HepG2 (cell line): ENCODE data around the gene TMEM219. TPM values are rescaled to one million over a fixed set of nuclear protein-coding genes. Genes with fewer than 3 reads are reported as not detected.
A peak's percentile ranks its signal among the peaks of the same experiment; 100 is the strongest.

Experiments
- AGO1 ChIP-seq: fragments of 200-400 bp; formaldehyde crosslinking; IDR thresholded peaks from 2 replicates; pipeline ENCODE4 v1.6.1; 2017; ENCODE audit warnings: mild to moderate bottlenecking, low read depth, low read length, moderate library complexity; ENCODE audit not compliant: poor library complexity, severe bottlenecking
- HIVEP1 ChIP-seq: sonication (generic); formaldehyde crosslinking; IDR thresholded peaks from 2 replicates; pipeline ENCODE4 v1.4.0; 2020; ENCODE audit warnings: mild to moderate bottlenecking, missing genetic modification reagents
- NFRKB ChIP-seq: fragments of 450-650 bp; IDR thresholded peaks from 2 replicates; pipeline ENCODE4 v1.6.1; 2017
- SOX6 ChIP-seq, 2 experiments: fragments of 450-650 bp in 1 of 2; sonication (generic) in 1 of 2; formaldehyde crosslinking in 1 of 2; IDR thresholded peaks; 2 replicates each; pipeline versions ENCODE4 v1.4.0 to v1.6.1; 2017 to 2020; ENCODE audit warnings: antibody characterized with exemption in 1 of 2, mild to moderate bottlenecking in 1 of 2, missing genetic modification reagents in 1 of 2
- SRY ChIP-seq: sonication (generic); formaldehyde crosslinking; IDR thresholded peaks from 2 replicates; pipeline ENCODE4 v1.8.0; 2022; ENCODE audit warnings: mild to moderate bottlenecking, missing genetic modification reagents
- THYN1 ChIP-seq: sonication (generic); formaldehyde crosslinking; IDR thresholded peaks from 2 replicates; pipeline ENCODE4 v1.8.1; 2023; ENCODE audit warnings: low read depth, mild to moderate bottlenecking, moderate library complexity, missing genetic modification reagents, borderline replicate concordance
- ZNF543 ChIP-seq: sonication (generic); formaldehyde crosslinking; IDR thresholded peaks from 2 replicates; pipeline ENCODE4 v1.4.0; 2020; ENCODE audit warnings: mild to moderate bottlenecking, missing genetic modification reagents
- polyA plus RNA-seq, 8 experiments: library from polyadenylated mRNA; depleted of rRNA in 3 of 8; stranded (reverse) in 7 of 8; unstranded in 1 of 8; fragments of >200 nt; fragmentation: Illumina TruSeq in 4 of 8; extraction: Trizol in 4 of 8; gene quantifications; 2 replicates each; pipeline versions ENCODE4 v1.2.1 to v1.2.3, GENCODE V29; 2011 to 2016; ENCODE audit warnings: low read depth in 4 of 8, missing spikeins in 1 of 8, mixed read lengths in 1 of 8; ENCODE audit not compliant: insufficient read depth in 1 of 8
- total RNA-seq, 5 experiments: library from RNA; depleted of rRNA; stranded (reverse); fragments of >200 nt; fragmentation: Illumina TruSeq; extraction: Trizol; gene quantifications; 2 replicates each; pipeline ENCODE4 v1.2.3, GENCODE V29; 2016; ENCODE audit warnings: low read depth in 1 of 5
- TF ChIP-seq, protein P1 (sequence below): sonication (generic); formaldehyde crosslinking; conservative IDR thresholded peaks from 2 replicates; pipeline ENCODE4 v1.8.0; 2022; ENCODE audit warnings: mild to moderate bottlenecking, moderate library complexity, missing genetic modification reagents
- TF ChIP-seq, protein P2 (sequence below): sonication (generic); formaldehyde crosslinking; IDR thresholded peaks from 2 replicates; pipeline ENCODE4 v1.9.0; 2021; ENCODE audit warnings: missing genetic modification reagents, borderline replicate concordance
- TF ChIP-seq, protein P3 (sequence below): sonication (generic); formaldehyde crosslinking; IDR thresholded peaks from 2 replicates; pipeline ENCODE4 v1.8.0; 2022; ENCODE audit warnings: mild to moderate bottlenecking, missing genetic modification reagents; ENCODE audit not compliant: insufficient replicate concordance
- TF ChIP-seq, protein P4 (sequence below): sonication (generic); formaldehyde crosslinking; IDR thresholded peaks from 2 replicates; pipeline ENCODE4 v1.4.0; 2020; ENCODE audit warnings: mild to moderate bottlenecking, missing genetic modification reagents, borderline replicate concordance

Gene TMEM219
- total and polyA plus RNA-seq, 2 of the 13 experiments (the other 11 are each of a cell fraction or from before 2014, with no cell fraction given) = 105 to 115 TPM

DNA sequence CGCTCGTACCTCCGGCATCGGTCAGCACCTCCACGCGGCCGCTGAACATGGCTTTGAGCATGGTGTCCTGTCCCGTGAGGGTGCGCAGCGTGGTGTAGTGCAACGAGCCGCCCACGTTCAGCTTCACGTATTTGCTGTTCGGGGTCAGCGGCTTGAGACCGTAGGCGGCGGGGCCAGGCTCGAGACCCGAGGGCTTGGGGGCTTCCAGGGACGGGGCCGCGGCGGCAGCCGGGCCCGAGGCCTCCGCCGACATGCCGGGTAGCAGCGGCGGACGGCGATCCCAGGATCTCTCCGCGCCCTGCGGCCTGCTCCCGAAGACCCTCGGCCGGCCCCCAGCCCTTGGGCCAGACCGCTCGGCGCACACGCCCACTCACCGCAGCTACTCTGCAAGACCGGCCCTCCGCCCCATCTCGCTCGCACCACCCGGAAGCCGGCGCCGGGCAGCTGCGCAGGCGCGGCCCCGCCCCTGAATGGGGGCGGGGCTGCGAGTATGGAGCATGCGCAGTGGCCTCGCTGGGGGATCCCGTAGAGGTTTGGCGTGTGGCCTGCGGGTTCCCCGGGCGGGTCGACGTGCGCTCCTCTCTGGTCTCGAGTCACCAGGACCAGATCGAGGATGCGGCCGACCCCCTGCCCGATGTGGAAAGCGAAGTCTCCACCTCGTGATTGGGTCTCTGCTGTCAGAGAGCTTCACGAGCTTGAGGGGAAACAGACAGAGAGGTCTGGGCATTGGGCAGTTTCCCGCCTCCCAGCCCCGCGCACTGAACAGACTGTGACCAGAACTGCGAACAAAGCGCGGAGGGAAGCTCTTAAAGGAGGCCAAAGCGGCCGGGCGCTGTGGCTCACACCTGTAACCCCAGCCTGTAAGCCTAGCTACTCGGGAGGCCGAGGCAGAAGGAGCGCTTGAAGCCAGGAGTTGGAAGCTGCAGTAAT lies 35.8 kb upstream of the TMEM219 start, which contains the start of gene KCTD13 (continued):
- TF ChIP-seq, protein P1, sequence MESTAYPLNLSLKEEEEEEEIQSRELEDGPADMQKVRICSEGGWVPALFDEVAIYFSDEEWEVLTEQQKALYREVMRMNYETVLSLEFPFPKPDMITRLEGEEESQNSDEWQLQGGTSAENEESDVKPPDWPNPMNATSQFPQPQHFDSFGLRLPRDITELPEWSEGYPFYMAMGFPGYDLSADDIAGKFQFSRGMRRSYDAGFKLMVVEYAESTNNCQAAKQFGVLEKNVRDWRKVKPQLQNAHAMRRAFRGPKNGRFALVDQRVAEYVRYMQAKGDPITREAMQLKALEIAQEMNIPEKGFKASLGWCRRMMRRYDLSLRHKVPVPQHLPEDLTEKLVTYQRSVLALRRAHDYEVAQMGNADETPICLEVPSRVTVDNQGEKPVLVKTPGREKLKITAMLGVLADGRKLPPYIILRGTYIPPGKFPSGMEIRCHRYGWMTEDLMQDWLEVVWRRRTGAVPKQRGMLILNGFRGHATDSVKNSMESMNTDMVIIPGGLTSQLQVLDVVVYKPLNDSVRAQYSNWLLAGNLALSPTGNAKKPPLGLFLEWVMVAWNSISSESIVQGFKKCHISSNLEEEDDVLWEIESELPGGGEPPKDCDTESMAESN = peak; percentile 73
- peak; percentile 97 for TF ChIP-seq HIVEP1 (CRISPR knock-in tag)
- TF ChIP-seq, protein P2, sequence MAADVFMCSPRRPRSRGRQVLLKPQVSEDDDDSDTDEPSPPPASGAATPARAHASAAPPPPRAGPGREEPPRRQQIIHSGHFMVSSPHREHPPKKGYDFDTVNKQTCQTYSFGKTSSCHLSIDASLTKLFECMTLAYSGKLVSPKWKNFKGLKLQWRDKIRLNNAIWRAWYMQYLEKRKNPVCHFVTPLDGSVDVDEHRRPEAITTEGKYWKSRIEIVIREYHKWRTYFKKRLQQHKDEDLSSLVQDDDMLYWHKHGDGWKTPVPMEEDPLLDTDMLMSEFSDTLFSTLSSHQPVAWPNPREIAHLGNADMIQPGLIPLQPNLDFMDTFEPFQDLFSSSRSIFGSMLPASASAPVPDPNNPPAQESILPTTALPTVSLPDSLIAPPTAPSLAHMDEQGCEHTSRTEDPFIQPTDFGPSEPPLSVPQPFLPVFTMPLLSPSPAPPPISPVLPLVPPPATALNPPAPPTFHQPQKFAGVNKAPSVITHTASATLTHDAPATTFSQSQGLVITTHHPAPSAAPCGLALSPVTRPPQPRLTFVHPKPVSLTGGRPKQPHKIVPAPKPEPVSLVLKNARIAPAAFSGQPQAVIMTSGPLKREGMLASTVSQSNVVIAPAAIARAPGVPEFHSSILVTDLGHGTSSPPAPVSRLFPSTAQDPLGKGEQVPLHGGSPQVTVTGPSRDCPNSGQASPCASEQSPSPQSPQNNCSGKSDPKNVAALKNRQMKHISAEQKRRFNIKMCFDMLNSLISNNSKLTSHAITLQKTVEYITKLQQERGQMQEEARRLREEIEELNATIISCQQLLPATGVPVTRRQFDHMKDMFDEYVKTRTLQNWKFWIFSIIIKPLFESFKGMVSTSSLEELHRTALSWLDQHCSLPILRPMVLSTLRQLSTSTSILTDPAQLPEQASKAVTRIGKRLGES = 0 out of 2 replicates have a peak, but pooled peaks have one; percentile 62
- peak; percentile 68 for TF ChIP-seq SRY (CRISPR knock-in tag)
- TF ChIP-seq ZNF543 = peak; percentile 100
- TF ChIP-seq SOX6 (IDR thresholded peaks at IDR 0.05) = no peak
- peak; percentile 46; the same call in 1 of the 2 replicates for TF ChIP-seq SOX6 (CRISPR knock-in tag; IDR thresholded peaks at IDR 0.05)
- TF ChIP-seq AGO1 = peak; percentile 78
- TF ChIP-seq, protein P3, sequence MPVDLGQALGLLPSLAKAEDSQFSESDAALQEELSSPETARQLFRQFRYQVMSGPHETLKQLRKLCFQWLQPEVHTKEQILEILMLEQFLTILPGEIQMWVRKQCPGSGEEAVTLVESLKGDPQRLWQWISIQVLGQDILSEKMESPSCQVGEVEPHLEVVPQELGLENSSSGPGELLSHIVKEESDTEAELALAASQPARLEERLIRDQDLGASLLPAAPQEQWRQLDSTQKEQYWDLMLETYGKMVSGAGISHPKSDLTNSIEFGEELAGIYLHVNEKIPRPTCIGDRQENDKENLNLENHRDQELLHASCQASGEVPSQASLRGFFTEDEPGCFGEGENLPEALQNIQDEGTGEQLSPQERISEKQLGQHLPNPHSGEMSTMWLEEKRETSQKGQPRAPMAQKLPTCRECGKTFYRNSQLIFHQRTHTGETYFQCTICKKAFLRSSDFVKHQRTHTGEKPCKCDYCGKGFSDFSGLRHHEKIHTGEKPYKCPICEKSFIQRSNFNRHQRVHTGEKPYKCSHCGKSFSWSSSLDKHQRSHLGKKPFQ (CRISPR knock-in tag) = no peak
- no peak for TF ChIP-seq NFRKB
- TF ChIP-seq, protein P4, sequence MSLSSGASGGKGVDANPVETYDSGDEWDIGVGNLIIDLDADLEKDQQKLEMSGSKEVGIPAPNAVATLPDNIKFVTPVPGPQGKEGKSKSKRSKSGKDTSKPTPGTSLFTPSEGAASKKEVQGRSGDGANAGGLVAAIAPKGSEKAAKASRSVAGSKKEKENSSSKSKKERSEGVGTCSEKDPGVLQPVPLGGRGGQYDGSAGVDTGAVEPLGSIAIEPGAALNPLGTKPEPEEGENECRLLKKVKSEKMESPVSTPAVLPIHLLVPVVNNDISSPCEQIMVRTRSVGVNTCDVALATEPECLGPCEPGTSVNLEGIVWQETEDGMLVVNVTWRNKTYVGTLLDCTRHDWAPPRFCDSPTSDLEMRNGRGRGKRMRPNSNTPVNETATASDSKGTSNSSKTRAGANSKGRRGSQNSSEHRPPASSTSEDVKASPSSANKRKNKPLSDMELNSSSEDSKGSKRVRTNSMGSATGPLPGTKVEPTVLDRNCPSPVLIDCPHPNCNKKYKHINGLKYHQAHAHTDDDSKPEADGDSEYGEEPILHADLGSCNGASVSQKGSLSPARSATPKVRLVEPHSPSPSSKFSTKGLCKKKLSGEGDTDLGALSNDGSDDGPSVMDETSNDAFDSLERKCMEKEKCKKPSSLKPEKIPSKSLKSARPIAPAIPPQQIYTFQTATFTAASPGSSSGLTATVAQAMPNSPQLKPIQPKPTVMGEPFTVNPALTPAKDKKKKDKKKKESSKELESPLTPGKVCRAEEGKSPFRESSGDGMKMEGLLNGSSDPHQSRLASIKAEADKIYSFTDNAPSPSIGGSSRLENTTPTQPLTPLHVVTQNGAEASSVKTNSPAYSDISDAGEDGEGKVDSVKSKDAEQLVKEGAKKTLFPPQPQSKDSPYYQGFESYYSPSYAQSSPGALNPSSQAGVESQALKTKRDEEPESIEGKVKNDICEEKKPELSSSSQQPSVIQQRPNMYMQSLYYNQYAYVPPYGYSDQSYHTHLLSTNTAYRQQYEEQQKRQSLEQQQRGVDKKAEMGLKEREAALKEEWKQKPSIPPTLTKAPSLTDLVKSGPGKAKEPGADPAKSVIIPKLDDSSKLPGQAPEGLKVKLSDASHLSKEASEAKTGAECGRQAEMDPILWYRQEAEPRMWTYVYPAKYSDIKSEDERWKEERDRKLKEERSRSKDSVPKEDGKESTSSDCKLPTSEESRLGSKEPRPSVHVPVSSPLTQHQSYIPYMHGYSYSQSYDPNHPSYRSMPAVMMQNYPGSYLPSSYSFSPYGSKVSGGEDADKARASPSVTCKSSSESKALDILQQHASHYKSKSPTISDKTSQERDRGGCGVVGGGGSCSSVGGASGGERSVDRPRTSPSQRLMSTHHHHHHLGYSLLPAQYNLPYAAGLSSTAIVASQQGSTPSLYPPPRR (CRISPR knock-in tag) = peak; percentile 60
- TF ChIP-seq THYN1 (CRISPR knock-in tag) = no peak
